Activated CD4-positive, alpha-beta T cell treated with anti-CD3 and anti-CD28 coated beads for 4 hours (primary cell): ENCODE data around the gene NR2E1.

ENCODE experiments used
- DNase-seq, 2 donors: peaks; one replicate each; pipeline ENCODE4 v3.0.0-alpha.2; 2020

The NR2E1 gene

DNA sequence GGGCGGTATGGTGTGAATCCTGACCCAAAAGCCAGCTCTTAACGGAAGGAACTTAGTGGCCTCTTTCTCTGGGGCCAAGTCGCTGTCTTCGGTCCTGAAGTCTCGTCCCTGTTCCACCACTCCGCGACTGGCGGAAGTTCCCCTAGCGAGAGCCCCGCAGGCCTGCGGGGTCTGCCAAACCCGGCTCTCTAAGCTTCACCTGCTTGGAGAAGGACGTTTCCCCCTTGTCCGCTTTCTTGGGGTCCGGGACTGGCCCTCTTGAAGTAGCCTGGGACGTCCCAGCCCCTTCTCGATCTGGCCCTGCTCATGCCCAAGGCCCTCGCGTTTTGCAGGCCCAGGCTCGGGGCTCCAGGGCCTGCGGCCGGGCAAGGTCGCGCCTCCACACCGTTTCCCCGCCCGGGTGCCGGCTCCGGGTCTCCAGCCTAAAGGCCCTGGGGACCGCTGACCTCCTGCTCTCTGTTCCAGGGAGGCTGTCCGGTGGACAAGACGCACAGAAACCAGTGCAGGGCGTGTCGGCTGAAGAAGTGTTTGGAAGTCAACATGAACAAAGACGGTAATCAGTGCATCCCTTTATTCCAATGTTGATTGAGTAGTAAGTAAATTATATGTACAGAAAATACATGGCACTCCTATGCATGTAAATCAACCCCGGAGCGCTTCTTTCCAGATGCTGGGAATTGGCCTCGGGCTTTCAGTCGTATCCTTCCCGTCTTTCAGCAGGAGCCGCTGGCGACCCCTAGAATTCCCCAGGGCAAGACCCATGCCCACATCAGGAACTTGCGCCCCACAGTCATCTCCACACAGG is 8.8 kb downstream of the NR2E1 start:
- no peak for DNase-seq

DNA sequence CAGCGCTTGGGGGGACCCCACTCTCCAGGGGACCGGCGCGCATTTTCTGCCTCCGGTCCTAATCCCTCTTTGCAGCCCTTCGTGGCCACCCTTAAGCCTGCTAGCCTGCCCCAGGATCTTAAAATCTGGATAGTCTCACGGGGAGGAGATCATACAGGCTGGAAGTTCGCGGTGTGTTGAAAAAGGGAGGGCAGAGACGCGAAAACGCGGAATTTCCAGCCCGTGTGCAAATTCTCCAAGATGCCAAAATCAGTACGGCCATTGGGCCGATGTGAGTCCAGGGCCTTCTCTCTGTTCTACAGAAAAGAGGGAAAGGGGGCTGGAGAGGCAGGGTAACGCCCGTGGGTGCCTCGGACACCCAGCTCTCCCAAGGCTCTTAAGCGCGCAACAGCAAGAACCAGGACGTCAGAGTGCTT is 9.4 kb downstream of the NR2E1 start:
- DNase-seq = no peak

DNA sequence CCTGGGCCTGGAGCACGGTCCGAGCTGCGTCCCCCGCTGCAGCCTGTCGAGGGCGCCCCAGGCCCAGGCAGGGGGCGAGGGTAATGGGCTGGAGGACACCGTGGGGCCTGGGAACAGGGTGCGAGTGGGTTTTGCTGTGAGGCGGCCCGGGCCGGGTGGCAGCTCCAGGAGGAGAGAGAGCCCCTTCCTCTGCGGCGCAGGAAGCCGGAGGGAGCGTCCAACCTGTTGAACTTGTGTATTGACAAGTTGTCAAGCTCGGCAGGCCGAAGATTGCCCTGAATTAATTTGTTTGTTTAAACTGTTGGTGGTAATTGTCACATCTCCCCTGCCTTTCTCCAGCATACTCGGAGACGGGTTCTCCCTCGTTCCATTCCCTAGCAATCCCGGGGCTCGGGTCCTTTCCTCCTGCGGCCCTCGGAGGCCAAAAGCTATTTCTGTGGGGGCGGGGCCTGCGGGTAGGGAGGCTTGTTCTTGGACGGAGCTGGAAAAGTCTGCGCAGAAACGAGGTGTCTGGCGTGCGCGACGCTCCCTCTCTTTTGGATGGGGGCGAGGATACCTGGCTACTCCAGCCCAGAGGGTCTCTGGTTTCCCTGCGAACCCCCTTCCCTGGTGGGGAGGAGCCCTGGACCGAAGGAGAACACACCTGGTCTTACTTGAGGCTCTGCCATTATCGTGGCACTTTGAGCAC is 9.9 kb downstream of the NR2E1 start:
- DNase-seq = no peak

DNA sequence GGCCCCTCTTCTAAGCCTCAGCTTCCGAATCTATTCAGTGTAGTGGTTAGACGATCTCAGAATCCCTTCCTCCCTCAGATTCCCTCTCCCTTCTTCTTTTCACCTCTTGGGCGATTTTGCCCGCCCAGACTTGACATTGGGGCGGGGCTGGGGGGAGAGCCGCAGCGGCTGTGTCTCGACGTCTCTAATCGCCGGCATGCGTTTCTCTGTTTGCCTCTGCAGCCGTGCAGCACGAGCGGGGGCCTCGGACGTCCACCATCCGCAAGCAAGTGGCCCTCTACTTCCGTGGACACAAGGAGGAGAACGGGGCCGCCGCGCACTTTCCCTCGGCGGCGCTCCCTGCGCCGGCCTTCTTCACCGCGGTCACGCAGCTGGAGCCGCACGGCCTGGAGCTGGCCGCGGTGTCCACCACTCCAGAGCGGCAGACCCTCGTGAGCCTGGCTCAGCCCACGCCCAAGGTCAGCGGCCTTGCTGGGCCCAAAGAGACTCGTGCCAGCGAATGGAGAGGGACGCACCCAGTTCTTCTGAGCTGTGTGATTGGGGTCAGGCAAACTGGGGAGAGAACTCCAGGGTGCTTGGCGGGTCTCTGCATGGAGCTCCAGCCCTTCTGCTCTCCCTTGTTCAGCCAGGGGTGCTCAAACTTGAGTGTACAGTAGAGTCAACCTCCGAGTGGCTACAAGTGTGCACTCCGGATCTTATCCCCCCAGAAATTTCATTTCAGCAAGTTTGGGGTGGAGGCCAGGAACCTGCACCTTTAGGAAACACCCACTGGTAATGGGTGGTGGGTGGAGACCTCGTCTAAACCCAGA is 10.7 kb downstream of the NR2E1 start:
- no peak for DNase-seq

DNA sequence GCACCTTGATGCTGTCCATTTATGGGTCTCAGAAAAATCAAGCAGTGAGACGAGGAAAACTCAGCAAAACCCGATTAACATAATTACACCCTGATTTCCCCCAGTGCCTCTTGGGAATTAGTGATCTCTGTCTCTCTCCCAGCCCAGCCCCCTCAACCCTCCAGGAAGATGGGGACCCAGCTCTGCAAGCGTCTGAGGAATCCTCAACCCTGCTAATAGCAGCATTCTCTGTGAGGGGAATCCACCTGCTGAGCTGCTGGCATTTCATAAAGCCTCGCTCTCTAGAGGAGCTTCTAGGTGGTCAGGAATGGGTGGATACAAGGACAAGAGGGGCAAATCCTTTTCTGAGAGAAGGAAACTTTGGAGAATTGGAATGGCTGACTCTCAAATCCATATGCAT is 13.9 kb downstream of the NR2E1 start:
- no peak for DNase-seq

DNA sequence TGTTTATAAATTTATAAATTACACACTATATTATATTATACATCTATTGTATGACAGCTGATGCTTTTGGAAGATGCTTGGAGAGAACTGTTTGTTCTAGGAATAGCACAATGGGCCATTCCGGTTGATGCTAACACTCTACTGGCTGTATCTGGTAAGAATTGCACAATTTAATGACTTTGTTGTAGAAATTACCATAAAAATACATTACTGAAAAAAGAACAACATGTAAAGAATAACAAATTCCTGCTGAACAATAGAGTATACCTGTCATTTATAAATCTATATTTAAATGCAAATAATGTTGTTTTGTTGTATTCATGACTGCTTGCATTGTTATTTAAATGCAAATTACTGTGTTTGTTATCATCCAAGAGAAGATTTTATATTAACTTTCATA is 14.4 kb downstream of the NR2E1 start:
- no peak for DNase-seq

DNA sequence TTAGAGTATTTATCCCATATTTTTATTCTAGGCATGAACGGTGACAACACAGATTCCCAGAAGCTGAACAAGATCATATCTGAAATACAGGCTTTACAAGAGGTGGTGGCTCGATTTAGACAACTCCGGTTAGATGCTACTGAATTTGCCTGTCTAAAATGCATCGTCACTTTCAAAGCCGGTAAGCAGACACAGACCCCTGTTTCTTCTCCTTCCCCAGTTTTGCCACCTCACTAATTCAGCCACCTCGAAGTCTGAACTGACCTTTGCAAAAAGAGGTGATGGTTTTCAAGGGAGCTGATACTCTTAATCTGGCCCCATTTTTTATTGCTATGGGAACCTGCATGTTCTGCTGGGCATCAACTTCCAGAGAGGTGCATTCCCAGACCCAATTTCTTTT is 15.0 kb downstream of the NR2E1 start:
- DNase-seq = no peak

DNA sequence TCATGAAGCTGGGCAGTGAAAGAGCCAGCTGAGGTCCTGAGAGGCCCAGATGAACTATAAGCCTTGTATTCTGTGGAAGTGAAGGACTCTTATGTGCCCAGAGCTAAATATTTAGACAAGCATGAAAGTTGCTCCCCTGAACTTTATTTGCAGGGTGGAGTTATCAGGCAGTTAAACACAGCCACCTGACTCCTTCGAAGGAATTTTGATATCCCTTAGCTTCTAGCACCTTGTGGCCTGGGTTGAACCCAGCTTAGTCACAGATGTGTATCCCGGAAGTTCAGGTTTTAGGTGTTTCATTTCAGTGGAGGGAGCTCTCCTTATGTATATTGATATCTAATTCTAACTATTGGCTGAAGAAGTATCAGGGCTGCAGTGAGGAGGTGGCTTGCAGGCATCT is 20.4 kb downstream of the NR2E1 start:
- DNase-seq = no peak

DNA sequence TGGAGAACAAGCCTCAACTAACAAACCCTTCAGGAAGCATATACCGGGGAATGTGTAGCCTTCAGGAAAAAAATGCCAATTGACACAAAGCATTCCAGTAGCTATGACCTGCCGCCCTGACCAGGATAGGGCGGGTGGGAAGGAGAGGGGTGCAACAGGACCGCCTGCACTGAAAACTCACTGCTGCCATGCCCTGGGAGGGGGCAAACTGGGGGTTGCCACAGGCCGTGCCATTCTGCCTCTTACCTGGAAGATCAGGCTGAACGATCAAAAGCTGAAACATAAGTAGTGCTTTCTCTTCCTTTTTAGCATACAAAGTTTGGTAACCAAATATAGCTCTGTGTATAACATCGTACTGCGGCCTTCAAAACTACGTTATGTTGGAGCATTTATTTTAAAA is 21.7 kb downstream of the NR2E1 start:
- DNase-seq = no peak

DNA sequence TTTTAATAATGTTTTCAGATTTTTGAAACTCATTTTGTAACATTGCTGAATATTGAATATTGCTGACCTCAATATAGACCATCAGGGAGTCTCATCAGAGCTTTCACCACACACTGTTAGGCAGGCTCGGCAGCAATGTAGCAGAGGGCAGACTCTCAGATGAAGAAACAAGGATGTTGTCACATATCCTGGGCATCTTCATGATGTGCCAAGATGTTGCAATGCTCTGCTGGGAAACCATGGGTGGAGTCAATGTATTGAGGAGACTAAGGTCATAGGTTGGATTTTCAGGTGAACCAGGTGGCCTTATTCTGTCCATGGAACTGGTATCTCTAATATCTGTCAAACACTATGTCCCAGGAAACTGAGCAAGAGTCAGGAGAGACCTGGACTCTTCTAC is 27.3 kb downstream of the NR2E1 start:
- DNase-seq = no peak

DNA sequence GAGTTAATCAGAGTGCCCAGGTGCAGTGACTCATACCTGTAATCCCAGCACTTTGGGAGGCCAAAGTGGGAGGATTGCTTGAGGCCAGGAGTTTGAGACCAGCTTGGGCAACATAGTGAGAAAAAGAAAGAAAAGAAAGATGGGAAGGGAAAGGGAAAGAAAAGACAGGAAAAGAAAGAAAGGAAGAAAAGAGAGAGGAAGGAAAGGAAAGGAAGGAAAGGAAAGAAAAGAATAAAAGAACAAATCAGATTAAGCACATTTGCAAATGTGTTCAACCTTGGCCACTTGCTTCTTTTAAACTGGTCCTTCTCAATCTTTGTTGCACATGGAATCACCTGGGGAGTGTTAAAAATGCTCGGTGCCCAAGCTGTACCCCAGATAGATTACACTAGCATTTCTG is 28.0 kb downstream of the NR2E1 start:
- DNase-seq = no peak

DNA sequence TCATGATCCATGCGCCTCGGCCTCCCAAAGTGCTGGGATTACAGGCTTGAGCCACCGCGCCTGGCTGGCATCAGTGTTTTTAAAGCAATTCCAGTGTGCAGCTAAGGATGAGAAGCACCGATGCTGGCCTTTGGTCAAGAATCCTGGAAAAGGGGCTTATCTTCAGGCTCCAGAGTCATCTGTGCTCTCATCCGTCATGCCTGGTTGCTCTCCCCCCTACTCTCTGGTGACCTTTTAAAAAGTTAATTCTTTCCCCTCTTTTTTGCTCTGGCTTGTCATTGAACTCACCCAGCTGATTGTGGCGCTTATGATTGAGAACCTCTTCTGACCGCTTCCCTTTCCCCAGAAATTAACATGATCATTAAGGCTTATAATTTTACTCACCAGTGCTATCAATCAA is 28.7 kb downstream of the NR2E1 start:
- no peak for DNase-seq

DNA sequence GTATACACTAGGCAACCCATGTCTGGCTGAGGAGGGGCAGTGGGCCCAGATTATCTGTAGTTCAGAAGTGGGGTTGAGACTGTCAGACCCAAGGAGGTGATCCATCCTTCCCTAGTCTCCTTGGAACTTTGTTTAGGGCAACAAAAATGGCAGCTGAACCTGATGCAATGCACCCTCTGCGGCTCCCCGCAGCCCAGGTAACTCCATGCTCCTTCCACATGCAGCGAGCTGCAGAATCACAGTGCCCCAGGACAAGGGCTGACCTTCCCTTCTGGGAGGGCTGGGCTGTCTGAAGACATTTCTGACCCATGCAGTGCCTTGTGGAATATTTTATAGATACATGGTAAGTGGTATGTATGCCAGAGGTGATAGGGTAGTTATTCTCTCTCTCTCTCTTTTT is 29.4 kb downstream of the NR2E1 start:
- DNase-seq = no peak

DNA sequence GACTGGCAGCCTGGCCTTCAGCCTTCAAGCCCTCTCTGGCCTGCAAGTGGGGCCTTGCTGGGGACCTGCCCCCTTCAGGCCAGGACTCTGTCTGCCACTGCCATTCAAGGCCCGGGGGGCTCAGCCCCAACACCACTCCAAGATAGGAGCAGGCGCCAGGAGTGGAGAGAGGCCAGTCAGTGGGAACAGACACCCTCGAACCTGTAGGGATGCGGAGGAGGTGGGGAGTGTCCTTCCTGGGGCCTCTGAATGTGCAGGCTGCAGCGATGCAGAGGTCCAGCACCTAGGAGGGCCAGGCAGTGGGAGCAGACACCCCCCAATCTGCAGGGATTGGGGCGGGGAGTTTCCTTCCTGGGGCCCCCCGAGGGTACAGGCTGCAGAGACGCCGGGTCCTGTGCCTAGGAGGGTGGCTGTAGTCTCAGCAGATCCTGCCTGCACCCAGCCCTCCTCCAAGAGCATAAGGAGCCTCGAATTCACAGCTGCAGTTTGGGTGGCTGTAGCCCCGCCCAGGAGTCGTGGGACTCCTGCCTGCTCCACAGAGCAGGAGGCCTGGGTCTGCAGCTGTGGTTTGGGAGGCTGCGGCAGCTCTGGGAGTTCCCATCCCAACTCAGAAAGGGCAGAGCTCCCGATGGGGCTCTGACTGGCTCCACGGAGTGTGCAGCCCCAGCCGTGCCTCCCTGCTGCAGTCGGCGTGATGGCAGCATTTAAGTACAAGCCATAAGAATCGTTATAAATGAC is 33.1 kb downstream of the NR2E1 start:
- DNase-seq = no peak

DNA sequence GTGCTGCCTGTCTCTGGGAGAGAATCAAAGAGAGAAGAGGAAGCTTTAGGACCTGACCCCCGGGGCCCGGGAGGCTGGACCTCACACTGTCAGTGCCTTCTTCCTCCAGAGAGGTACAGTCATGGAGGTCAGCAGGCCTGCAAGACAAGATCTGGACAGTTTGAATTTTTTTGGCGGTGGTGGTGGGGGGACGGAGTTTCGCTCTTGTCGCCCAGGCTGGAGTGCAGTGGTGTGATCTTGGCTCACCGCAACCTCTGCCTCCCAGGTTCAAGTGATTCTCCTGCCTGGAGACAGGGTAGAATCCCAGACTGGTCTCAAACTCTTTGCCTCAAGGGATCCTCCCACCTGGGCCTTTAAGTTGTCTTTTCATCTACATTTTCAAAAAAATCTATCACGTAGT is 34.4 kb downstream of the NR2E1 start:
- DNase-seq = no peak

DNA sequence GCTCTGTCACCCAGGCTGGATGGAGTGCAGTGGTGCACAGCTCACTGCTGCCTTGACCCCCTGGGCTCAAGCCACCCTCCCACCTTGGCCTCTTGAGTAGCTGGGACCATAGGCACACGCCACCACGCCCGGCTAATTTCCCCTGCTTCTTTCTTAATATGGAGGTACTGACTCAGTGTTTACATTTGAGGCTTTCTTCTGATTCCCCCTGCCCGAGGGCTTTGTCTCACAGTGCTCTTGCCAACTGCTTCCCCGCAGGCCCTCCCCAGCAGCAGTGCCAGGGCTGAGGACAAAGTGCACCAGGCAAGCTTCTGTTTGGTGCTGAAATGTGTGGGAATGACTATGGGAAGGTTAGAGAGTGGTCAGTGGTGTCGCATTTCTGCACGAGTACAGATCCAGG is 34.8 kb downstream of the NR2E1 start:
- DNase-seq = no peak

DNA sequence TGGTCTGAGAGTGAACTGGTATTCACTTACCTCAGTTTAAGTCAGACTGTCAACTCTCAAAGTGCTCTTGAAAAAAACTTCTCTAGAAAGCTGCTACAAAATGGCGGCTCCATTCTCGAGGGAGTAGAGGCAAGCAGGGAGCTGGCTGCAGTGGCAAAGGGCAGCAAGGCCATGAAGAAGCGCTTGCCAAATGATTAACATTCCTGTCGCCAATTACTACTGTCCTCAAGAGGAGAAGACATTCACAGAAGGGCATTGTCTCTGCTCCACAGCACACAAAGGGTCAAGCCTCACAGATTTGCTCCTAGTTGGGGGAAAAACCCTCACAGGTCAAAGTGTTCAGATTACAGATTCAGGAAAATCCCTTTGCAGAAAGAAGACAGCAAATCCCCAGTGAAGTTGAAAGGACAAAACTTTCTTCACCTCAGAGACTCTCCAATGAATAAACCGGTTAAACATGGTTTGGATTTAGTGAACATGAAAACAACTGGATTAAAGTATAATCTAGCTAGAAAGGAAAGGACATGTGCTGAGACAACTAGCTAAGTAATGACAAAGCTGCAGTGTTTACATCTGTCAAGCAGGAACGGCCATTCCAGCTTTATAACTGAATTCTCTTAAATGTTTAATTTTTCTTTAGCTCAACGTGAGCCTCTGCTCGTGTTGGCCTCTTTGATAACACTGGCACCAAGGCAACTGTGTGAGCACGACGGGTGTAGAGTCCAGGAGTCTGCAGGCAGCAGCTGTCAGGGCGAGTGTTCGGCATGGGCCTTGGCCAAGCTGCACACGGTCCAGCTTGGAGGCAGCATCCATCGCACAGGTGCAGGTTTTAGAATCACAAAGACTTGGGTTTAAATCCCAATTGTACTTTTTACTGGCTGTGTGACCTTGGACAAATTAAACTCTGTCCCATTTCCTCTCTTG is 37.6 kb downstream of the NR2E1 start:
- no peak for DNase-seq

DNA sequence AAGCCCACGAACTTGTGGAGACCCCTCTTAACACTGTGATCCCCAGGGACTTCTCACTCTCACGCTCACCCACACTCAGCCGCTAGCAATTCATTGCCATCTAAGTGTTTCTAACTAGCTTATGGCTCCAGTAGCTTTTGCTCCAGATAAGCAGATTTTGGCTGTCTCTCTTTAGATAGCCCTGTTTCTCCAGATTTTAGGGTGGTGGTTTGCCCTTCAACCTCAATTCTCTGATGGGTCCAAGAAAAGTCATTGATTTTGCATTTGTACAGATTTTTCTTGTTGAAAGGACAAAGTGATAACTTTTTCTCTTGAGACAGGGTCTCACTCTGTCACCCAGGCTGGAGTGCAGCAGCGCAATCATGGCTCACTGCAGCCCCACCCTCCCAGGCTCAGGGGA is 41.2 kb downstream of the NR2E1 start:
- no peak for DNase-seq

DNA sequence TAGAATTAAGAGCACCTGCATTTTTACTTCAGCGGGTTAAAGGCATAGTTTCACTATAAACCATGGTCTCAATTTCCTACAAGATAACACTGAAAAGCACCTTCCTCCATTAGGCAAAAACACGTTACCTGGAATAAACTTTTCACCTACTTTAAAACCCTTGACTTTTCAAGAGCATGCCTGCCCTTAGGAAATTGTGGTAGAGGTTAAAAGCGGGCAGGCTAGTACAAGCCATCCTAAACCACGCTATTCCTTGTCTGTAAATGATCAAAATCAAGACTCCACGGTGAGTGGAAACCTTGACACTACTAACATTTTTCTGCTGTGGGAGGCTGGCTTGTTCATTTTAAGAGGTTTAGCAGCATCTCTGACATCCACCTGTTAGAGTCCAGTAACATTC is 43.9 kb downstream of the NR2E1 start:
- DNase-seq = no peak

DNA sequence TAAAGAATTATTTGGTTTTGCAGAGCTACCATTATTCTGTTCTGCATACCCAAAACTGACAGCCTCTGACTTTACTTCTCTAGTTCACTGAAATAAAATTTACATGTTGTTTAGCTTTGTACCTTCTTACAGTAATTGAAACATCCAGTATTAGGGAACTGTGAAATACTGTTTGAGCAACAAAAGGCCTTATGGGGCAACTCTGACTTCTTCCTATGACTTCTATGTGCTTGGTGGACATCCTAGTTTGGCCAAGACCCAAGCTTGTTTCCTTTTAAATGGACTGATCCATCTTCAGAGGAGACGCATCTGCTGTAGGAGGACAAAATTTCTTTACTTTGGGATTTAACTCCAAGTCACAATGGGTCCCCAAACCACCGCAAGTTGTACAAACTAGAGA is 44.7 kb downstream of the NR2E1 start:
- DNase-seq = no peak

DNA sequence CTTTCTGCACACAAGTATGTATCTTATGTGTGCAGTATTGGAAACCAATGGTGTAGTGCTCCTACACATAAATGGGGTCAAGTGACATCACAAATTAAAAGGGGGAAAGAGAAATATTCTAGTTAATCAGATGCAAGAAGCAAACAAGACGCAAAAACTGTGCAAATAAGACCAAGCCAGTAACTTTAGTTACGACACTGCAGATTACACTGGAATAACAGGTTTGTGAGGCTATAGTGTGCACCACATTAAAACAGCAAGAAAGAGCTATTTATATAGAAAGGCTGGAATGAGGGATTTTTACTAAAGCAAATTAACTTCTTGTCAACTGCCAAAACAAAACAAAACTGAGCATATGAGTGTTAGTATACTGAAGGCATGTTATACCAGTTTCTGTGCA is 45.8 kb downstream of the NR2E1 start:
- no peak for DNase-seq

DNA sequence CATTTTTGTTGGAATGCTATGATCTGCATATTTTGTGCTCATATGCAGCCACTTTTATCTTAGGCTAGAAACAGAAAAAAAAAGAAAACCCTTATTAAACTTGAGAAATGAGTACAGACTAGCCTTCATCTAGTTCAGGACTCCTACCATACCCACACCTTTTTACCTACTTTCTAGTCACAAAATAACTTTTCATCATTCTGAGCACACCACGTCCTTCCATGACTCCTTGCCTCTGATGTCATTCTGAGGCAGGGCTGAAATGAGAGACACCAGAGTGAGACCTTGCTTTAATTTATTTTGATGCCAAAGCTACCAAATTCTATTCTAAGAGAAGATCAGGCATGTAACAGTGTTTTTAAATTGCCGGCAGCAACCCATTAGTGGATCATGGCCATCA is 56.2 kb downstream of the NR2E1 start:
- no peak for DNase-seq
